OCI-LY7 (cell line): ENCODE measurements around the gene RREB1. TPM values are rescaled to one million over a fixed set of nuclear protein-coding genes. Genes with fewer than 3 reads are reported as not detected.

ENCODE experiments used
- BruUV-seq: library from RNA; stranded (reverse); fragments of 400-500 nt; replicated peaks from 2 replicates; lab custom pipeline; 2021; lab: Mats Ljungman, UMichigan
- CTCF ChIA-PET: fragments of 300-600 bp; sonication (Branson Sonifier 250); formaldehyde crosslinking; loops from one replicate; lab custom pipeline; 2022; ENCODE audit warnings: antibody characterized with exemption; ENCODE audit not compliant: unreplicated experiment; lab: Charles Lee
- POLR2A ChIA-PET: fragments of 300-600 bp; sonication (Branson Sonifier 250); formaldehyde crosslinking; loops from one replicate; lab custom pipeline; 2022; ENCODE audit warnings: antibody characterized with exemption; lab: Charles Lee
- DNase-seq: peaks from one replicate; pipeline ENCODE4 v3.0.0-alpha.2; 2015; ENCODE audit warnings: low spot score
- H2AFZ ChIP-seq: fragments of 200-600 bp; sonication (generic), shearing (Covaris generic); 2 replicates; pipeline ENCODE4 v1.6.1; 2014; ENCODE audit warnings: mild to moderate bottlenecking, antibody characterized with exemption, low read length, moderate library complexity
- H3K27ac ChIP-seq: fragments of 200-600 bp; sonication (generic); 2 replicates; pipeline ENCODE4 v1.5.1; 2014; ENCODE audit warnings: mixed run types, low read depth, mild to moderate bottlenecking, moderate library complexity, low read length, inconsistent platforms; ENCODE audit not compliant: poor library complexity, severe bottlenecking
- H3K36me3 ChIP-seq: fragments of 200-600 bp; sonication (generic); 2 replicates; pipeline ENCODE4 v1.6.1; 2014; ENCODE audit warnings: mild to moderate bottlenecking, antibody characterized with exemption, low read length, moderate library complexity, mixed read lengths; ENCODE audit not compliant: insufficient read depth
- H3K4me1 ChIP-seq: fragments of 200-600 bp; sonication (generic); 2 replicates; pipeline ENCODE4 v1.5.1; 2014; ENCODE audit warnings: mild to moderate bottlenecking, low read length; ENCODE audit not compliant: insufficient read depth, poor library complexity, severe bottlenecking
- H3K4me2 ChIP-seq: fragments of 200-600 bp; sonication (generic); 2 replicates; pipeline ENCODE4 v1.6.1; 2014; ENCODE audit warnings: mild to moderate bottlenecking, low read length
- H3K4me3 ChIP-seq: fragments of 200-600 bp; sonication (generic); 2 replicates; pipeline ENCODE4 v1.5.1; 2014; ENCODE audit warnings: mild to moderate bottlenecking, low read depth, low read length; ENCODE audit not compliant: poor library complexity, severe bottlenecking
- H3K79me2 ChIP-seq: fragments of 200-600 bp; sonication (generic); 2 replicates; pipeline ENCODE4 v1.6.1; 2016; ENCODE audit warnings: low read depth, mild to moderate bottlenecking, low read length, moderate library complexity, mixed read lengths; ENCODE audit not compliant: insufficient read depth
- H3K9me2 ChIP-seq: fragments of 200-600 bp; sonication (generic); 2 replicates; pipeline ENCODE4 v1.6.1; 2016; ENCODE audit warnings: mild to moderate bottlenecking, low read length, mixed read lengths; ENCODE audit not compliant: insufficient read depth
- H3K9me3 ChIP-seq: fragments of 200-600 bp; sonication (generic); 2 replicates; pipeline ENCODE4 v1.6.1; 2014; ENCODE audit warnings: mild to moderate bottlenecking, mixed run types, low read length, mixed read lengths
- H4K20me1 ChIP-seq: fragments of 200-600 bp; sonication (generic); 2 replicates; pipeline ENCODE4 v1.6.1; 2014; ENCODE audit warnings: mild to moderate bottlenecking, antibody characterized with exemption, low read length, moderate library complexity, mixed read lengths; ENCODE audit not compliant: insufficient read depth
- EZH2phosphoT487 ChIP-seq: fragments of 200-600 bp; sonication (generic); IDR thresholded peaks from 2 replicates; pipeline ENCODE4 v1.6.1; 2018; ENCODE audit warnings: low read depth, borderline replicate concordance, mild to moderate bottlenecking, mixed run types, antibody characterized with exemption, low read length, moderate library complexity, mixed read lengths
- intact Hi-C: fragments of 100-400 bp; cut with micrococcal nuclease; formaldehyde crosslinking; loops from one replicate; pipeline ENCODE4 v1.10.0; 2022; ENCODE audit not compliant: unreplicated experiment
- total RNA-seq, 2 experiments: library from RNA; depleted of rRNA in 1 of 2; stranded (reverse); fragments of >200 nt in 1 of 2; shearing (Covaris generic) in 1 of 2; gene quantifications; 2 replicates each; pipeline ENCODE4 v1.2.3, GENCODE V29; 2014 to 2022
- TF ChIP-seq, protein P1 (sequence below): fragments of 200-600 bp; sonication (generic); conservative IDR thresholded peaks from 2 replicates; pipeline ENCODE4 v1.5.1; 2014; ENCODE audit warnings: mild to moderate bottlenecking, antibody characterized with exemption, low read length, moderate library complexity, mixed read lengths

RREB1 gene
- total RNA-seq, 2 experiments from 2014 or later: 4.4 to 7.1 TPM

DNA sequence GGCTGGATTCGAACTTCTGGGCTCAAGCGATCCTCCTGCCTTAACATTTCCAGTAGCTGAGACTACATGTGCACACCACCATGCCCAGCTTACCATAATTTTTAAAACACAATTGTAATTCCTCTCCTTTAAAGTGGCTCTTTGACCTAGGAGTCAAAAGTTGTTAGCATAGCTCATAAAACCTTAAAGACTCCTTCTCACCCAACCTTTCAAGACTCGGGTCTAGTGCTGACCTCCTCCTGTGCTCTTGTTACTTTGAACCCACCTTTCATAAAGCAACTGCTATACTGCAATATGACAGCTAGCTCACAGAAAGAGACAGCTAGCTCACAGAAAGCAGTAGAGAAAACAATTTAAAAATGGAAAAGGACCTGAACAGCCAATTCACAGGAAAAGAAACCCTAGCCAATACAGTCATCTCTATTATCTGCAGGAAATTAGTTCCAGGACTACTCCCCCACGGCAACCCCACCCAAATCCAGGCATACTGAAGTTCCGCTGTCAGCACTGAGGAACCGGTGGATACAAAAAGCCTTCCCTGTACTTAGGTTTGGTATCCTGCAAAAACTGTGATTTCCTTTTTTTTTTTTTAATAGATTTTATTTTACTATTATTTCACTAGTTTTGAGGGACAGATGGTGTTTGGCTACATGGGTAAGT is 185.0 kb downstream of the RREB1 start:
- intact Hi-C loops: no loop called here
- POLR2A ChIA-PET: interaction anchor here (0.7 to 1.5 kb wide), 3 partner anchors 9 to 15 kb away, joined by 3 to 5 read pairs (median 3); no protein-coding TSS in a partner anchor
- Histone ChIP-seq H3K79me2 (peaks cover 10% of the 10 kb centered on the region; the same call in 1 of the 2 replicates), H3K9me3 (no peaks in the 10 kb centered on the region), H3K36me3 (peaks cover 98% of the 10 kb centered on the region), H4K20me1 (no peaks in the 10 kb centered on the region), H3K27ac (no peak overlapping the region), H3K4me3 (no peak overlapping the region), H3K4me2 (no peak overlapping the region), H3K9me2 (no peaks in the 10 kb centered on the region), H2AFZ (no peak overlapping the region), H3K4me1 (no peaks in the 10 kb centered on the region)
- DNase-seq: no peak
- no TSS peak for BruUV-seq
- CTCF ChIA-PET: no interaction called here
- no peak for TF ChIP-seq EZH2phosphoT487
- TF ChIP-seq, protein P1, sequence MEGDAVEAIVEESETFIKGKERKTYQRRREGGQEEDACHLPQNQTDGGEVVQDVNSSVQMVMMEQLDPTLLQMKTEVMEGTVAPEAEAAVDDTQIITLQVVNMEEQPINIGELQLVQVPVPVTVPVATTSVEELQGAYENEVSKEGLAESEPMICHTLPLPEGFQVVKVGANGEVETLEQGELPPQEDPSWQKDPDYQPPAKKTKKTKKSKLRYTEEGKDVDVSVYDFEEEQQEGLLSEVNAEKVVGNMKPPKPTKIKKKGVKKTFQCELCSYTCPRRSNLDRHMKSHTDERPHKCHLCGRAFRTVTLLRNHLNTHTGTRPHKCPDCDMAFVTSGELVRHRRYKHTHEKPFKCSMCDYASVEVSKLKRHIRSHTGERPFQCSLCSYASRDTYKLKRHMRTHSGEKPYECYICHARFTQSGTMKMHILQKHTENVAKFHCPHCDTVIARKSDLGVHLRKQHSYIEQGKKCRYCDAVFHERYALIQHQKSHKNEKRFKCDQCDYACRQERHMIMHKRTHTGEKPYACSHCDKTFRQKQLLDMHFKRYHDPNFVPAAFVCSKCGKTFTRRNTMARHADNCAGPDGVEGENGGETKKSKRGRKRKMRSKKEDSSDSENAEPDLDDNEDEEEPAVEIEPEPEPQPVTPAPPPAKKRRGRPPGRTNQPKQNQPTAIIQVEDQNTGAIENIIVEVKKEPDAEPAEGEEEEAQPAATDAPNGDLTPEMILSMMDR: no peak

DNA sequence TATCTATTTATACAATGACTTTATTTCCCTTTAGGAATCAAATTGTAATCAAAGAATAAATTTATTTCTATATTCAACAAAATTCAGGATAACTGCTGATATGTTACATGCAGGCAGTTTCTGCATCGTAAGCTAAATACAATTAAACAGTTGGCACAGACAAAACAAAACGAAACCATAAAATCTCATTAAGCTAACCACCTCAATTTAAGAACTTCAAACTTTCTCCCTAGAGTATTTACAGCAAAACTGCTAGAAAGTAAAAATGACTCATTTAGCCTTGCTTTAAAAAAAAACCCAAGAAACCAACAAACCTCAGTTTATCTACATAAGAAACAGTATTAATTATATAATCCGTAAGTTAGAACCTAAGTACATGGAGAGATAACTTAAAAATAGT is 188.2 kb downstream of the RREB1 start:
- intact Hi-C loops: loop anchor here (2.0 kb wide), 1 partner anchor 13 kb away; no protein-coding TSS in a partner anchor
- Histone ChIP-seq H3K4me3 (no peak overlapping the region), H3K4me1 (no peaks in the 10 kb centered on the region), H3K27ac (no peak overlapping the region), H3K9me2 (no peaks in the 10 kb centered on the region), H3K36me3 (peaks cover 96% of the 10 kb centered on the region), H3K79me2 (peaks cover 10% of the 10 kb centered on the region; the same call in 1 of the 2 replicates), H4K20me1 (no peaks in the 10 kb centered on the region), H3K9me3 (no peaks in the 10 kb centered on the region), H3K4me2 (no peak overlapping the region), H2AFZ (no peak overlapping the region)
- TSS peak; percentile 2 for BruUV-seq
- CTCF ChIA-PET: no interaction called here
- no peak for DNase-seq
- POLR2A ChIA-PET: interaction anchor here (0.7 to 2.5 kb wide), 4 partner anchors 10 to 117 kb away, joined by 3 to 11 read pairs (median 6); no protein-coding TSS in a partner anchor
- TF ChIP-seq EZH2phosphoT487: no peak
- TF ChIP-seq, protein P1: no peak

DNA sequence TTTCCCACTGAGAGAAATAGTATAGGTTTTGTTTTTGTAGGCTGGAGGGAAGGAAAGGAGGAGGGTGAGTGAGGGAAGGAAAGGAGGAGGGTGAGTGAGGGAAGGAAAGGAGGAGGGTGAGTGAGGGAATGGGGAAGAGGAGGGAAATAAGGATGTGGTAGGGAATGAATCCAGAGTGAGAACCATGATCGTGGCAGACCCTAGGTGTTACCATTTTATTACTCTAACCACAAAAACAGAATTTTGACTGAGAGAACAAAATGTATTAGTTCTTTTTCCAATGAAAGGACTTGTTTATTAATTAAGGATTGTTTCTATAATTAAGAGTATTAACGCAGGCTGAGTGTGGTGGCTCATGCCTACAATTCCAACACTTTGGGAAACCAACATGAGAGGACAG is 188.8 kb downstream of the RREB1 start:
- intact Hi-C loops: no loop called here
- H4K20me1 ChIP-seq: no peaks in the 10 kb centered on the region
- BruUV-seq: no TSS peak

More for the DNA sequence above, 188.8 kb downstream of the RREB1 start:
- TF ChIP-seq, protein P1: no peak
- no peak for TF ChIP-seq EZH2phosphoT487
- Histone ChIP-seq H3K79me2 (peaks cover 10% of the 10 kb centered on the region; the same call in 1 of the 2 replicates), H3K36me3 (peaks cover 96% of the 10 kb centered on the region), H3K27ac (no peak overlapping the region), H3K9me3 (no peaks in the 10 kb centered on the region), H3K4me1 (no peaks in the 10 kb centered on the region), H3K9me2 (no peaks in the 10 kb centered on the region), H2AFZ (no peak overlapping the region), H3K4me3 (no peak overlapping the region), H3K4me2 (no peak overlapping the region)
- no peak for DNase-seq
- ChIA-PET CTCF (no interaction called here), POLR2A (interaction anchor here (0.7 to 2.5 kb wide), 6 partner anchors 9 to 117 kb away, joined by 3 to 11 read pairs (median 4); no protein-coding TSS in a partner anchor)
